ENCODE results near the gene RNF130. TPM values are rescaled to one million over a fixed set of nuclear protein-coding genes. Genes with fewer than 3 reads are reported as not detected.
A peak's percentile ranks its signal among the peaks of the same experiment; 100 is the strongest.

The RNF130 gene
- total and polyA plus RNA-seq, 9 of the 15 experiments (the other 6 are each of a cell fraction or from before 2014, with no cell fraction given): 5.8 to 39.4 (median 27.1) TPM

DNA sequence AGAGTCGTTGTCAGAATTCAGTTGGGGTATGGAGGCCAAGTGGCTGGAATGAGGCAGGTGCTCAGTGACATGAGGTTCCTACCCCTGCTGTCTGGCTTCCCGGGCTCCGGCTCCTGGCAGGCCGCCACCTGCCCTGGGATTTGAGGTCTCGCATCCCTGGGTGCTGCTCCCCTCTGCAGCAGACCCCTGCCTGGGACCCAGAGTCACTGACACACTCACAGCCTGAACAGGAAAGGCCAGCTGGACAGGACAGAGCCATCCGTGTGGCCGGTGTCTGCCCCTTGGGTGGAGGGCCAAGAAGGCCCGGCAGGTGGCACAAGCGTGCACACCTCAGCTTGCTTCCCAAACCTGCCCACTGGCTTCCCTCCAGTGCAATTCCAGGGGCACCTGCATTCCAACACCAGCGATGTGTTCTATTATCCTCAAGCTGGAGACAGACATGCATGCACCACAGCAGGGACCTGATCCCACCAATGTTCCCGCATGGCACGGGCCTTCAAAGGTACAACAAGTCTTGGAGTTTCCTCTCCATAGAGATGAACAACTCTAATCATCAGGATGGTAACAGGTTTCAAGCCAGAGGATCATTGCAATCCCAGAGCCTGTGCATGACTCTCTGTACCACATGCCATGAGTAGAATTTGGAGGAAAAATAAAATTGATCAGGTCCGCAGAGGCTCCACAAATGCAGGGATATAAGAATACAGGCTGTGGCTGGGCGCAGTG, 45.6 kb upstream of the RNF130 start:
- FAIRE-seq: no peak

More for the DNA sequence above, 45.6 kb upstream of the RNF130 start:
- H3K9ac ChIP-seq (ENCODE audit: insufficient read depth in 1 of 2, low read depth in 2 of 2, low read length in 2 of 2): no peak overlapping the region; a peak in 1 of 4 replicates
- ChIA-PET POLR2A (interaction anchor here (1.5 kb wide), 1 partner anchor 11 kb away, joined by 9 read pairs; no protein-coding TSS in a partner anchor), CTCF (ENCODE audit: low intra/inter-chr PET ratio) (no interaction called here)
- H3K27me3 ChIP-seq (ENCODE audit: control insufficient read depth in 2 of 2, insufficient read depth in 2 of 2, low read length in 2 of 2): peaks cover 4 to 42% of the 10 kb centered on the region in 2 experiments; a peak in 3 of 5 replicates
- no peaks in the 10 kb centered on the region for H3K9me1 ChIP-seq (ENCODE audit: control insufficient read depth, insufficient read depth, low read length)
- no peak overlapping the region for H3K4me3 ChIP-seq
- H3K27ac ChIP-seq (ENCODE audit: extremely low read depth, low read depth, low read length): no peak overlapping the region
- WGBS (ENCODE audit: insufficient coverage, low coverage, missing lambda C conversion rate): 46% methylated on average over 14 of the region's 14 CpGs
- no peaks in the 10 kb centered on the region for H4K20me1 ChIP-seq (replicated peaks; ENCODE audit: control insufficient read depth, insufficient read depth, low read length)
- DNase-seq (ENCODE audit: extremely low read depth in 1 of 4, low spot score in 3 of 4) (peak in 1 of 4 experiments; percentile 21), ATAC-seq (peak; percentile 76)
- H3K79me2 ChIP-seq (ENCODE audit: control insufficient read depth, insufficient read depth, low read length): no peaks in the 10 kb centered on the region
- no peaks in the 10 kb centered on the region for H3K9me3 ChIP-seq (replicated peaks; ENCODE audit: control insufficient read depth, insufficient read depth, low read depth, low read length)
- TF ChIP-seq, protein P1, sequence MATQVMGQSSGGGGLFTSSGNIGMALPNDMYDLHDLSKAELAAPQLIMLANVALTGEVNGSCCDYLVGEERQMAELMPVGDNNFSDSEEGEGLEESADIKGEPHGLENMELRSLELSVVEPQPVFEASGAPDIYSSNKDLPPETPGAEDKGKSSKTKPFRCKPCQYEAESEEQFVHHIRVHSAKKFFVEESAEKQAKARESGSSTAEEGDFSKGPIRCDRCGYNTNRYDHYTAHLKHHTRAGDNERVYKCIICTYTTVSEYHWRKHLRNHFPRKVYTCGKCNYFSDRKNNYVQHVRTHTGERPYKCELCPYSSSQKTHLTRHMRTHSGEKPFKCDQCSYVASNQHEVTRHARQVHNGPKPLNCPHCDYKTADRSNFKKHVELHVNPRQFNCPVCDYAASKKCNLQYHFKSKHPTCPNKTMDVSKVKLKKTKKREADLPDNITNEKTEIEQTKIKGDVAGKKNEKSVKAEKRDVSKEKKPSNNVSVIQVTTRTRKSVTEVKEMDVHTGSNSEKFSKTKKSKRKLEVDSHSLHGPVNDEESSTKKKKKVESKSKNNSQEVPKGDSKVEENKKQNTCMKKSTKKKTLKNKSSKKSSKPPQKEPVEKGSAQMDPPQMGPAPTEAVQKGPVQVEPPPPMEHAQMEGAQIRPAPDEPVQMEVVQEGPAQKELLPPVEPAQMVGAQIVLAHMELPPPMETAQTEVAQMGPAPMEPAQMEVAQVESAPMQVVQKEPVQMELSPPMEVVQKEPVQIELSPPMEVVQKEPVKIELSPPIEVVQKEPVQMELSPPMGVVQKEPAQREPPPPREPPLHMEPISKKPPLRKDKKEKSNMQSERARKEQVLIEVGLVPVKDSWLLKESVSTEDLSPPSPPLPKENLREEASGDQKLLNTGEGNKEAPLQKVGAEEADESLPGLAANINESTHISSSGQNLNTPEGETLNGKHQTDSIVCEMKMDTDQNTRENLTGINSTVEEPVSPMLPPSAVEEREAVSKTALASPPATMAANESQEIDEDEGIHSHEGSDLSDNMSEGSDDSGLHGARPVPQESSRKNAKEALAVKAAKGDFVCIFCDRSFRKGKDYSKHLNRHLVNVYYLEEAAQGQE (IDR thresholded peaks at IDR 0.05; ENCODE audit: borderline replicate concordance): peak; percentile 12; the same call in 1 of the 2 replicates
- TF ChIP-seq, protein P1 (CRISPR knock-in tag; IDR thresholded peaks at IDR 0.05; ENCODE audit: low read depth): no peak
- TF ChIP-seq HDAC6 (IDR thresholded peaks at IDR 0.05; ENCODE audit: low read depth, low read length): no peak
- TF ChIP-seq SAFB2 (IDR thresholded peaks at IDR 0.05; ENCODE audit: borderline replicate concordance, low read depth, low read length, severe bottlenecking): no peak
- TF ChIP-seq, protein P2, sequence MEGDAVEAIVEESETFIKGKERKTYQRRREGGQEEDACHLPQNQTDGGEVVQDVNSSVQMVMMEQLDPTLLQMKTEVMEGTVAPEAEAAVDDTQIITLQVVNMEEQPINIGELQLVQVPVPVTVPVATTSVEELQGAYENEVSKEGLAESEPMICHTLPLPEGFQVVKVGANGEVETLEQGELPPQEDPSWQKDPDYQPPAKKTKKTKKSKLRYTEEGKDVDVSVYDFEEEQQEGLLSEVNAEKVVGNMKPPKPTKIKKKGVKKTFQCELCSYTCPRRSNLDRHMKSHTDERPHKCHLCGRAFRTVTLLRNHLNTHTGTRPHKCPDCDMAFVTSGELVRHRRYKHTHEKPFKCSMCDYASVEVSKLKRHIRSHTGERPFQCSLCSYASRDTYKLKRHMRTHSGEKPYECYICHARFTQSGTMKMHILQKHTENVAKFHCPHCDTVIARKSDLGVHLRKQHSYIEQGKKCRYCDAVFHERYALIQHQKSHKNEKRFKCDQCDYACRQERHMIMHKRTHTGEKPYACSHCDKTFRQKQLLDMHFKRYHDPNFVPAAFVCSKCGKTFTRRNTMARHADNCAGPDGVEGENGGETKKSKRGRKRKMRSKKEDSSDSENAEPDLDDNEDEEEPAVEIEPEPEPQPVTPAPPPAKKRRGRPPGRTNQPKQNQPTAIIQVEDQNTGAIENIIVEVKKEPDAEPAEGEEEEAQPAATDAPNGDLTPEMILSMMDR (IDR thresholded peaks at IDR 0.05 in 2 of 3, conservative IDR thresholded peaks at IDR 0.05 in 1 of 3; ENCODE audit: insufficient read depth in 2 of 3, low read depth in 1 of 3, low read length in 3 of 3): peak; percentile 52 to 64 (median 57)
- TF ChIP-seq, protein P3, sequence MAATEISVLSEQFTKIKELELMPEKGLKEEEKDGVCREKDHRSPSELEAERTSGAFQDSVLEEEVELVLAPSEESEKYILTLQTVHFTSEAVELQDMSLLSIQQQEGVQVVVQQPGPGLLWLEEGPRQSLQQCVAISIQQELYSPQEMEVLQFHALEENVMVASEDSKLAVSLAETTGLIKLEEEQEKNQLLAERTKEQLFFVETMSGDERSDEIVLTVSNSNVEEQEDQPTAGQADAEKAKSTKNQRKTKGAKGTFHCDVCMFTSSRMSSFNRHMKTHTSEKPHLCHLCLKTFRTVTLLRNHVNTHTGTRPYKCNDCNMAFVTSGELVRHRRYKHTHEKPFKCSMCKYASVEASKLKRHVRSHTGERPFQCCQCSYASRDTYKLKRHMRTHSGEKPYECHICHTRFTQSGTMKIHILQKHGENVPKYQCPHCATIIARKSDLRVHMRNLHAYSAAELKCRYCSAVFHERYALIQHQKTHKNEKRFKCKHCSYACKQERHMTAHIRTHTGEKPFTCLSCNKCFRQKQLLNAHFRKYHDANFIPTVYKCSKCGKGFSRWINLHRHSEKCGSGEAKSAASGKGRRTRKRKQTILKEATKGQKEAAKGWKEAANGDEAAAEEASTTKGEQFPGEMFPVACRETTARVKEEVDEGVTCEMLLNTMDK (IDR thresholded peaks at IDR 0.05; ENCODE audit: borderline replicate concordance, insufficient read depth, low read depth, low read length, poor library complexity, severe bottlenecking): peak; percentile 20
- intact Hi-C loops (cut with micrococcal nuclease): no loop called here
- H3K4me1 ChIP-seq (replicated peaks in 1 of 2; ENCODE audit: control insufficient read depth in 2 of 2, insufficient read depth in 2 of 2, low read length in 2 of 2): peaks cover 0 to 42% of the 10 kb centered on the region in 2 experiments; a peak in 2 of 5 replicates
- in situ Hi-C loops (cut with MboI): no loop called here
- no peaks in the 10 kb centered on the region for H3K36me3 ChIP-seq (ENCODE audit: control insufficient read depth, insufficient read depth, low read length)
- BruUV-seq (replicated peaks): no TSS peak
- no peak overlapping the region for H3K4me2 ChIP-seq (ENCODE audit: insufficient read depth, low read length)
- no peak overlapping the region for H2AFZ ChIP-seq (ENCODE audit: low read depth, low read length)
